CD4-positive, alpha-beta T cell treated with Interleukin-6 at 100 ng/mL for 8 hours (primary cell): Measurements from ENCODE around the gene PSIP1.
"Not testable (repeated sequence)": the region's sequence is repeated elsewhere in the genome, so short reads cannot be mapped to it uniquely, and the experiment has no call there.

ENCODE experiments used
- DNase-seq: peaks from one replicate; pipeline ENCODE4 v3.0.0-alpha.2; 2020; ENCODE audit warnings: mixed read lengths, low spot score

Gene PSIP1

GRCh38 chr9:15510789-15511575 is at the start of gene PSIP1:
Gene PSIP1, minus strand, starts transcription at chr9:15510970. Its CDS starts 782 bp downstream, at chr9:15510188.
- DNase-seq, result peak; percentile 89

- DNase-seq, result no peak
Measured at GRCh38 chr9:15553528-15553898, 42.7 kb upstream of the PSIP1 start.

- DNase-seq, result peak; percentile 85
Measured at GRCh38 chr9:15552636-15553527, 42.1 kb upstream of the PSIP1 start, which contains the start of gene CCDC171. Gene CCDC171, plus strand, starts transcription at chr9:15553043. Its CDS starts 11,046 bp downstream, at chr9:15564089.

- no peak for DNase-seq
Measured at GRCh38 chr9:15549611-15550010, 38.8 kb upstream of the PSIP1 start.

- DNase-seq, result no peak
Measured at GRCh38 chr9:15543047-15543813, 32.5 kb upstream of the PSIP1 start.

- DNase-seq, result no peak
Measured at GRCh38 chr9:15542624-15543023, 31.9 kb upstream of the PSIP1 start.

GRCh38 chr9:15541872-15542271 is 31.1 kb upstream of the PSIP1 start:
- no peak for DNase-seq

- DNase-seq, result no peak
Measured at GRCh38 chr9:15531380-15531779, 20.6 kb upstream of the PSIP1 start.

GRCh38 chr9:15529566-15530324 is 19.0 kb upstream of the PSIP1 start:
- DNase-seq, result no peak

- DNase-seq, result not testable (repeated sequence)
Measured at GRCh38 chr9:15527035-15527434, 16.3 kb upstream of the PSIP1 start.

- DNase-seq, result no peak
Measured at GRCh38 chr9:15525958-15526357, 15.2 kb upstream of the PSIP1 start.

GRCh38 chr9:15524845-15525455 is 14.2 kb upstream of the PSIP1 start:
- DNase-seq, result no peak

- no peak for DNase-seq
Measured at GRCh38 chr9:15522130-15522755, 11.5 kb upstream of the PSIP1 start.

GRCh38 chr9:15521254-15521653 is 10.5 kb upstream of the PSIP1 start:
- DNase-seq, result no peak

- DNase-seq, result no peak
Measured at GRCh38 chr9:15519831-15520230, 9.1 kb upstream of the PSIP1 start.

GRCh38 chr9:15513335-15513734 is 2.6 kb upstream of the PSIP1 start:
- no peak for DNase-seq

- DNase-seq, result no peak
Measured at GRCh38 chr9:15512889-15513288, 2.1 kb upstream of the PSIP1 start.

GRCh38 chr9:15512204-15512603 is 1.4 kb upstream of the PSIP1 start:
- no peak for DNase-seq

- peak; percentile 70 for DNase-seq
Measured at GRCh38 chr9:15509931-15510788, 610 bp downstream of the PSIP1 start.

GRCh38 chr9:15505921-15506320 is 4.8 kb downstream of the PSIP1 start:
- no peak for DNase-seq
